Measurements from ENCODE around the gene ABHD12B.
"Not testable (repeated sequence)": the region's sequence is repeated elsewhere in the genome, so short reads cannot be mapped to it uniquely, and the experiment has no call there.

ABHD12B gene

DNA sequence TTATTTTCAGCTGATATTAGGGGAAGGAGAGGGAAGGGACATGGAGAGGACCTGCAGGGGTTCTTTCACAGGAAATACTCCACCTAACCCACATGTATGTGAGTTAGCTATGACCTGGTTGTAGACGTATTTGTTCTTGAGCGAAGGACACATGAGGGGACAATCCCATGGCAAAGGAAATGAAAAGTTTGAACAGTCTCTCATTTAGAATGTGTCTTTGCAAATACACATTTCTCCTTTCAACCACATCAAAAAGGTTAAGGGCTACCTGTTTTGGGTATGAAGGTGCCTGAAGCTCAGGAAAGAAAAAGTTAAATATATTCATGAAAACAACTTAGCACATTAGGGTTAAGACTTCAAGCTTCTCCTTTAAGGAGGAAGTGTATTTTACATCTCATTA is 65.0 kb downstream of the ABHD12B start:
- no peak for DNase-seq

DNA sequence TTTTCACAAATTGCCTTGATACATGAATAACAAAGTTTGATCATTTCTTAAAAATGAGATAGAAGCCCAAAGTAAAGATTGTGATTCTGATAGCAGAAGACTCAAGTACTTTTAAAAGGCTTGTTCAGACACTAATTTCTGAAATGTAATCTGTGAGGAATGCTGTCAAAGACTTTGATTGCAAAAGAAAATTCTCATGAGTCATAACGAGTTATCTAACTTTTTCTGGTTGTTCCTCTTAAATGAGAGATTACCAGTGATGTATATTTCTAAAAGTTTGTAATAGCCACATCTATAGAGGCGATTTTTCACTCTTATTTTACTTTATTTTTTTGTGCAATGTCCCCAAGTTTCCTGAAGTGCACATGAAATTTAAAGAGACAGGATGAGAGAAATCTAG is 65.5 kb downstream of the ABHD12B start:
- no peak for DNase-seq

DNA sequence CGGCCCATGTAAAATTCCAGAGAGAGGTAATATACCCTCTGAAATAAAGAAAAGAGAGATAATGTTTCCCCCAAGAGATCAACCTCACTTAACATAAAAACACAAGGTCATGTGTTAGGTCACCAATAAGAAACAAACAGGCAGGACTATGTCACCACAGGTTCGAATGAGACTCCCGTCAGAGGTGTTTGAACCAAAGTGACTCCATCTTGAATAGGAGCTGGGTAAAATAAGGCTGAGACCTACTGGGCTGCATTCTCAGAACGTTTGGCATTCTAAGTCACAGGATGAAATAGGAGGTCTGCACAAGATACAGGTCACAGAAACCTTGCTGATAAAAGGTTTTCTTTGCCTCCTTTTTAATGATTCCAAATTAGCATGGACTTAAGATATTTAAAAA is 65.9 kb downstream of the ABHD12B start:
- DNase-seq = no peak

DNA sequence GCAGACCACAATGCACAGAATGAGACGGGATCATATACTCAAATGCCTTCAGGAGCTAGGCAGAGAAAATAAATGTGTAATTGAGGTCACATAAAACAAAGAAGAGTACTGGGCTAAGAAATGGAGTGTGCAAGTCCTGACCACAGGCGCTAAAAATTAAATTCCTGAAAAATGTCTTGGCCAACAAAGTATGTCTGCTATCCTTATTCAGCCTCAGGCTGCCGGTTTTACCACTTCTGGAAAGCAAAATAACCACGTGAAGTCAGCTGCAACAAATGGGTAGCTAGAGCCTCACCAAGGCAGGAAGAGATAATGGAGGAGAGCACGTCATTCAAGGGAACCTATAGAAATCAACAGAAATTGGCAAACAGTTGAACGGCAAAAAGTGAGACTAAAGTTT is 69.3 kb downstream of the ABHD12B start:
- no peak for DNase-seq

DNA sequence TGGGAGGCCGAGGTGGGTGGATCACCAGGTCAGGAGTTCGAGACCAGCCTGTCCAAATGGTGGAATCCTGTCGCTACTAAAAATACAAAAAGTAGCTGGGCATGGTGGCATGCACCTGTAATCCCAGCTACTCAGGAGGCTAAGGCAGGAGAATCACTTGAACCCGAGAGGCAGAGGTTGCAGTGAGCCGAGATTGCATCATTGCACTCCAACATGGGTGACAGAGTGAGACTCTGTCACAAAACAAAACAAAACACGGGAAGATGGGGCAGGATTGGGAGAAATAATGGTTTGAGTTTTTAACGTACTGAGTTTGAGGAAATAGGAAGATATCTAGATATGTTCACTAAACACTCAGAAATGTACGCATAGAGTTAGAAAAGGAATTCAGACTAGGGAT is 69.8 kb downstream of the ABHD12B start:
- not testable (repeated sequence) for DNase-seq

DNA sequence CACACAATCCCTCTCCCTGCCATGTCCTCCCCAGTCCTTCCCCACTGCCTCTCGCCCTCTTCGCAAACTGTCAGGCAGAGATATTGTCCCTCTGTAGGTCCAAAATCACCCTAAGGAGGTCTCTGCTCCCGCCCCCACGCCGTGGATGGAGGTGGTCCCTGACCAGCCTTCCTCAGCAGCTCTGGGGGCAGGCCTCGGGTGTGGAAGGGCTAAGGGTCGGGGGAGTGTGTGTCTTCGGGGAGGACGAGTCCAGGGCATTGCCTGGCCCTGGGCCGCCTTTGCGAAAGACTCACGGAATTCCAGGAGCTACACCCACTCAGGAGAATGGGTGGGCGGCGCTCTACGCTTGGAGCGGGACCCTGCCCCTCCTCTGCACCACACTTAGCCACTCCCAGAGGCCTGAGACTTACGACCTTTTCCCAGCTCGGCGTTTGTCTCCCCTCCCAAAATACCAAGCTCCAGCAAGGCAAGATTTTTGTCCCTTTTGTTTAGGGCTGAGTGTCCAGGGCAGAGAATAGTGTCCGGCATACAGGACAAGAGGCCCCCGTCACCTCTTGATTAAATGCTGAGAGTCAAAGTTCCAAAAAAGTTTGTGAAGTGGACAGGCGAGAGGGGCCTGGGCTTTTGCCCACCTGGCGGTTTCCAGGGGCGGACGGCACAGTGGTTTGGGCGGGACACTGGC is 71.5 kb downstream of the ABHD12B start:
- DNase-seq = no peak

DNA sequence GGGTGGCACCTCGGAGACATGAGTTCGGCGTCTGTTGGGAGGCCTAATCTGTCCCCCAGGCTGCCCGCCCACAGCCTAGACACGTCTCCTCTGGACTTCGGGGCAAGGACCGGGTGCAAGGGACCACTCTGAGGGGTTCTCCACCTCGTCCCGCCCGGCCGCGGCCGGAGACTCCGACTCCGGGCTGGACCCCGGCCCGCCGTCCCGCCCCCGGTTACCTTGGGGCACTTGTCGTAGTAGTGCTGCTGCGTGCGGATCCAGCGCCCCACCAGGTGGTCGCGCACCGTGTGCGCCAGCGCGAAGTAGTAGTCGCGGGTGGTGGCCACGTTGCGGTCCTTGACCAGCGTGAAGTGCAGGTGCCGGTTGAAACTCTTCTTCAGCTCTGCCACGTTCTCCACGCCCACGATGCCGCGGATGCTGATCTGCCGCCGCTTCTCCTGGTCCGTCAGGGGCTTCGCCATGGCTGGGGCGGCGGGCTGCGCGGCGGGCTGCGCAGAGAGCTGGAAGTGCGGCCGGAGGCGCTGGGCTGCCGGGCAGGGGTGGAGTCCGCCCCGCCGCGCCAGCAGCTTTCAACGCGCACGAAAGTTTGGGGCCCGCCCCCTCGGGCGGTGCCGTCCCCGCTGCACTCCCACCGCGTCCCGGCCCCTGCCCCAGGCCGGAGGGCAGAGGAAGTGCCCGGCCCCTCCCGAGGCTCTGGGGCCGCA is 72.2 kb downstream of the ABHD12B start, which contains the start of gene PYGL:
TSS of gene PYGL (minus strand) at position 541 of the 704 bp plus-strand sequence. CDS start at position 461, 80 bp downstream.
- no peak for DNase-seq

DNA sequence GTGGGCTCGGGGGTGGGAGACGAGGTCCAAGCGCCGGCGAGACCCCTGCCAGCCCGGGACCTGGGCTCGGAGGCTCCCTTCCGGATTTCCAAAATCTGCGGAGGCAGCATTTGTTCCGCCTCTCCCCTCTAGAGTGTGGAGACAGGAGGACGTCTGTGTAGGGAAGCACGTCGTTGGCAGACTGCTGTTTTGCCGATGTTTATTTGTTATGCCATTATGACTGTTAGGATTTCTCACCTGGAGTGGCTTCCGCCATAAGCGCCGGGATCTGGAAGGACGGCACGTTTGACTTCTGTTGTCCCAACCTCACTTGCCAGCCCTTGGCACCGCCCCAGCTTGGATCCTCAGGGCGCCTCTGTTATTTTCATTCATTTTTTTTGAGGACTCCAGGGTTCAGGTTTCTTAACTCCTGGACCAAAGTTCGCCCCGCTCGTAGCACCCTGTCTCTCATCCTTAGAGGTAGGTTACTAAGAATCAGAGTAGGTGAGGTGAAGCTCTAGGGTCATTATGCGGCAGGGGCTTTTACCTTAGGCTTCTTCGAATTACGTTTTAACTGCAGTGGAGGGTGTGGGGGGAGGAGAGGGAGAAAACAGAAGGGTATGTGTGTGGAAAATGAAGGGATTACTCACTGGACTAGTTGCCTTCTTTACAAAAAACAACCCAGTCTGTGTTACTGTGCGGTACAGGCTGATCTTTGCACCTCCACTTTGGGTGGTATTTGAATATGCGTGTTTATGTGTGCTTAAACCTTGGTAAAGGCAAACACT is 73.0 kb downstream of the ABHD12B start:
- DNase-seq = no peak

DNA sequence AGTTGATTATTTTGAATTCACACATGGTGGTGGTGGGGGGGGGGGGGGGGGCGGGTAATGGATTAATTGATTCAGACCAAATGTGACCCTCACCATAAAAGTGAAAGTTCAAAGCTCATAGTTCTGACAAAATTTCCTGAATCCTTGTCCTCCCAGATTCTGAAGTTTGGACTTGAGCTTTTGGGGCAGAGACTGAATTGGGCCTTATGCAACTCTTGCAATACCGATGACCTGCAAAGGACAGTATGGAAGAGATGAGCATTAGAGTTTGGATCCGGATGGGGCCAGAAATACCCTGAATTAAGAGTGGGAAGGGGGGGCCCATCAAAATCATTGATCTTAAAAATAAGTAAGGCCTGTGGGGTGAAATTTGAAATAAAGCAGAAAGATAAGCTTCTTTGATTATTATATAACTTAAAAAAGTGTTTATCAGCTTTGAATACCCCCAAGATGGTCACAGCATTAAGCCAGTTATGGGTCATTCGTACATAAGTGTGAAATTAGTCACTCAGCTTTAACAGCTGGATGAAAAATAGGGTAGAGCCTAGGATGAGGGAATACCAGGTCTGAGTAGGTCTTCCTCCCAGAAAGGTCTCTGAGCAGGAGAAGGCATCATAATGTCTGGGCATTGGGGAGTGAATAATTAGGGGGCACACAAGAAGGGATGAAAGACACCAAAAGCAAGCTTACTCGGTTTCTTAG is 74.5 kb downstream of the ABHD12B start:
- DNase-seq = no peak

DNA sequence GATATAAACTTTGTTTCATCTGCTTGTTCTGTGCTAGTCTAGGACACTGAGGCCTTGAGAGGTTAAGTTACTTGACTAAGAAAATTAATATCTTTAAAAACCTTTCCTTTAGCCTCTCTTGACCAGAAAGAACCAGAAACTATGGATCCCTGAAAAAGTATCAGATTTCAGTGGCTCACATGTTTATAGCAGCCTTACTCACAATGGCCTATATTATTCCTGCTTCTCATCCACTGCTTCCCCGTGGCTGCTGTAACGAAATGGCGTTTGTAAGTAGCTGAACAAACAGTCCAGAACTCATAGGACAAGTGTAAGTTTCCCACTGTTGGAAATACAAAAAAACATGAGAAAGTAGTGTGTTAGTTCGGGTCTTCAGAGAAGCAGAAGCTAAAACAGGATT is 75.6 kb downstream of the ABHD12B start:
- no peak for DNase-seq

DNA sequence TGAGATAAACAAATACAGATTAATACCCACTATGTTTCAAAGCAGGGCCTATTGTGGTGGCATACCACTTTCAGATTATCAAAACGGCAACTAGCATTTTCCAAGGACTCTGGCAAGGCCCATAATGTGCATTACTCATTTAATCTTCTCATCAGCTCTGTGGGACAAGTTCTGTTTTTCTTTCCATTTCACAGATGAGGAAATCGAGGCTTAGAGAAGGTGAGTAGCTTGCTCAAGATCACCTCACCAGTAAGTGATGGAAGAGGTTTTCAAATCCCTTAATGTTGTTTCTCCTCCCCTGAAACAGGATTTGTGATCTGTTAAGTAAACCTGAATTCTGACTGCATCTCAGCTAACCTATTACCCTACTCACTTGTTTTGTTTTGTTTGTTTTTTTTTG is 76.4 kb downstream of the ABHD12B start:
- no peak for DNase-seq

DNA sequence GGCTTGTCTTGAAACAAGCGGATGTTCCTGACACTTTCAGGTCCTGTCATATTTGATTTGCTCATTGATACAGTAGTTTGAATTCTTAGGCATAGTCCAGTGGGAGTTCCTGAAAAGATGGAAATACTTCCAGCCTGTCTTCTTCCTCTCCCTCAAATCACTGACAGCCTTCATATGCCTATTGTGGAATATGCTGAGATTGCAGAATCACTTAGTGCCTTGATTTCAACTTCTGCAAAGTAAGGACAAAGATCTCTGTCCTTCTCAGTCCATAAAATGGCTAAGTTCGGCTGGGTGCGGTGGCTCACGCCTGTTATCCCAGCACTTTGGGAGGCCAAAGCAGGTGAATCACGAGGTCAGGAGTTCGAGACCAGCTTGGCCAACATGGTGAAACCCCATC is 79.2 kb downstream of the ABHD12B start:
- no peak for DNase-seq

DNA sequence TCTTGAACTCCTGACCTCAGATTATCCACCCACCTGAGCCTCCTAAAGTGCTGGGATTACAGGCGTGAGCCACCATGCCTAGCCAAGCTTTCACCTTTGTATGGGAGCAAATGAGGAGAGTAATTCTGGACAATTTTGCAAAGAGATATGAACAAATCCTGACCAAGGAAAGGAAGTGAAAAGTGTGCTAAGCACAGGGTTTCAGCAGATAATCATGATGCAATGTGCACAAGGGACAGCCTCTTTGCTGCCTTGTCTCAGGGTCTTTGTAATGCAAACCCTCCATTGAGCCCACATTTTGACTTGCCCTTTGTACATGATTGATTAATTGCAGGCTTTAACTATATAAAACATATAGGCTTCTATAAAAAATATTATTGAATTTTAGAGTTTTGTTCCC is 81.6 kb downstream of the ABHD12B start:
- DNase-seq = no peak

Data from NCI-H187 (cell line).